Measurements from ENCODE around the gene KCNJ6. TPM values are rescaled to one million over a fixed set of nuclear protein-coding genes. Genes with fewer than 3 reads are reported as not detected.

The KCNJ6 gene
- total and polyA plus RNA-seq, 10 of the 15 experiments (the other 5 are each of a cell fraction or from before 2014, with no cell fraction given) = 0.03 to 0.07 (median 0.04) TPM; not detected in 7

GRCh38 chr21:37780991-37781983 lies 135.0 kb downstream of the KCNJ6 start:
- no TSS peak for BruUV-seq (replicated peaks)
- POLR2A ChIA-PET = no interaction called here

More at GRCh38 chr21:37780991-37781983, 135.0 kb downstream of the KCNJ6 start:
- H3K36me3 ChIP-seq (ENCODE audit: control insufficient read depth in 2 of 2, insufficient read depth in 2 of 2, low read length in 1 of 2) = no peaks in the 10 kb centered on the region
- DNase-seq (ENCODE audit: low read depth, low spot score) (no peak), FAIRE-seq (no peak), ATAC-seq (no peak)
- CTCF ChIA-PET = no interaction called here
- no peaks in the 10 kb centered on the region for H4K20me1 ChIP-seq (ENCODE audit: control insufficient read depth, insufficient read depth)
- intact Hi-C loops (cut with micrococcal nuclease; ENCODE audit: unreplicated experiment) = no loop called here
- H3K4me1 ChIP-seq (ENCODE audit: control insufficient read depth, insufficient read depth, low read length) = no peaks in the 10 kb centered on the region
- TF ChIP-seq RAD51 (IDR thresholded peaks at IDR 0.05) = no peak
- no peak for TF ChIP-seq SMAD5 (IDR thresholded peaks at IDR 0.05; ENCODE audit: low read depth)
- no peak for TF ChIP-seq IKZF1 (conservative IDR thresholded peaks at IDR 0.05)
- TF ChIP-seq CEBPZ (IDR thresholded peaks at IDR 0.05; ENCODE audit: low read depth, low read length) = no peak
- TF ChIP-seq ZNF384 (IDR thresholded peaks at IDR 0.05; ENCODE audit: borderline replicate concordance, low read depth, low read length) = no peak
- TF ChIP-seq TBL1XR1 (IDR thresholded peaks at IDR 0.05; ENCODE audit: low read depth, low read length) = no peak
- no peak for TF ChIP-seq EZH2 (IDR thresholded peaks at IDR 0.05; ENCODE audit: borderline replicate concordance, control insufficient read depth, low read depth, low read length)
- TF ChIP-seq ZBED1 (IDR thresholded peaks at IDR 0.05; ENCODE audit: borderline replicate concordance) = no peak
- no peak for TF ChIP-seq NFIC (IDR thresholded peaks at IDR 0.05; ENCODE audit: low read depth, low read length)
- TF ChIP-seq ETV6 (conservative IDR thresholded peaks at IDR 0.05 in 1 of 2, IDR thresholded peaks at IDR 0.05 in 1 of 2; ENCODE audit: borderline replicate concordance in 1 of 2, low read depth in 1 of 2) = no peak
- no peak overlapping the region for H2AFZ ChIP-seq (ENCODE audit: control insufficient read depth, low read depth, low read length)
- SMC1A ChIA-PET (ENCODE audit: uncharacterized antibody, unreplicated experiment) = no interaction called here
- no peaks in the 10 kb centered on the region for H3K27me3 ChIP-seq (replicated peaks in 1 of 2; ENCODE audit: control insufficient read depth in 2 of 2, insufficient read depth in 2 of 2, low read length in 1 of 2)
- H3K27ac ChIP-seq (ENCODE audit: control insufficient read depth, insufficient read depth) = no peak overlapping the region
- no peaks in the 10 kb centered on the region for H3K79me2 ChIP-seq (ENCODE audit: control insufficient read depth, insufficient read depth, low read length)
- no peaks in the 10 kb centered on the region for H3K9me3 ChIP-seq (replicated peaks; ENCODE audit: control insufficient read depth, insufficient read depth, low read length)
- no peak overlapping the region for H3K9ac ChIP-seq (ENCODE audit: control insufficient read depth, insufficient read depth, low read length)
- WGBS (ENCODE audit: insufficient coverage, insufficient replicate concordance, low lambda C conversion rate, missing lambda C conversion rate) = 24% methylated on average over 15 of the region's 15 CpGs
- in situ Hi-C loops (cut with MboI) = no loop called here
- RAD21 ChIA-PET (ENCODE audit: unreplicated experiment) = no interaction called here
- H3K4me2 ChIP-seq (ENCODE audit: control insufficient read depth, insufficient read depth) = no peak overlapping the region
- H3K4me3 ChIP-seq = no peak overlapping the region

Data from GM12878 (cell line).